Neural cell (in vitro differentiated cells): ENCODE data around the gene ACYP2.

Experiments used
- POLR2AphosphoS5 ChIP-seq: IDR thresholded peaks from 2 replicates; pipeline ENCODE4 v1.6.1; 2012
- RAD21 ChIP-seq: fragments of 450-650 bp; conservative IDR thresholded peaks from 2 replicates; pipeline ENCODE4 v1.6.1; 2014; ENCODE audit warnings: antibody characterized with exemption, mild to moderate bottlenecking, moderate library complexity
- TAF1 ChIP-seq: IDR thresholded peaks from 2 replicates; pipeline ENCODE4 v1.6.1; 2012; ENCODE audit warnings: low read depth
- TF ChIP-seq, protein P1 (sequence below): fragments of 450-650 bp; IDR thresholded peaks from 2 replicates; pipeline ENCODE4 v1.5.1; 2014; ENCODE audit warnings: antibody characterized with exemption, mild to moderate bottlenecking, moderate library complexity; ENCODE audit not compliant: poor library complexity, severe bottlenecking

DNA sequence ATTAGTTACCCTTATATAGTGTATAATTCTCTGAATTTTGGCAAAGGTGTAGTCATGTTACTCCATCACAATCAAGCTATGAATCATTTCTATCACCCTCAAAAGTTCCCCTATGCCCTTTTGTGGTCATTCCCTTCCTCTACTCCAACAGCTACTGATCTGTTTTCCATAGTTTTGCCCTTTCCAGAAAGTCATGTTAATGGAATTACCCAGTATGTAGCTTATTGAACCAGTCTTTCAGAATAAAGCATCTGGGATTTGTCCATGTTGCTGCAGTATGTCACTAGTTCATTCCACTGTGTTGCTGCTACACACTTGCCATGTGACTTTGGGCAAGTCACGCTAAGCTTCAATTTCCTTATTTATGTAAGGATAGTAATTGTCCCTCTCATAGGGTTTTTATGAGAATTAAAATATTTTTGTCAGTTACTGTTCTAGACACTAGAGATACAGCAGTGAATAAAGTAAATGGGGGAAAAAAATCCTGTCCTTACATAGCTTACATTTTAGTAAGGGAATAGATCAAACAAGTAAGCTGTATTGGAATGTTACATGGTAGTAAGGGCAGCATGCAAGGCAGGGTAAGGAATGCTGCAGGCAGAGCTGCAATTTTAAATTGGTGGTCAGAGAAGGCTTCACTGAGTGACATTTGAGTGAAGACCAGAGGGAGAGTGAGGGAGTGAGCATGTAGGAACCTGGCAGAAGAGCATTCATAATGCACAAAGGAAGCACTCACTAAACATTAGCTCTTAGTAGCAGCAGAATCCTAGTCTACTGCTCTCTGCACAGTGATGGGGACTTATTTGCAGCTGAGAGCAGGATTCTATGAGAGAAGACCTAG lies 220.9 kb downstream of the ACYP2 start:
- TF ChIP-seq, protein P1, sequence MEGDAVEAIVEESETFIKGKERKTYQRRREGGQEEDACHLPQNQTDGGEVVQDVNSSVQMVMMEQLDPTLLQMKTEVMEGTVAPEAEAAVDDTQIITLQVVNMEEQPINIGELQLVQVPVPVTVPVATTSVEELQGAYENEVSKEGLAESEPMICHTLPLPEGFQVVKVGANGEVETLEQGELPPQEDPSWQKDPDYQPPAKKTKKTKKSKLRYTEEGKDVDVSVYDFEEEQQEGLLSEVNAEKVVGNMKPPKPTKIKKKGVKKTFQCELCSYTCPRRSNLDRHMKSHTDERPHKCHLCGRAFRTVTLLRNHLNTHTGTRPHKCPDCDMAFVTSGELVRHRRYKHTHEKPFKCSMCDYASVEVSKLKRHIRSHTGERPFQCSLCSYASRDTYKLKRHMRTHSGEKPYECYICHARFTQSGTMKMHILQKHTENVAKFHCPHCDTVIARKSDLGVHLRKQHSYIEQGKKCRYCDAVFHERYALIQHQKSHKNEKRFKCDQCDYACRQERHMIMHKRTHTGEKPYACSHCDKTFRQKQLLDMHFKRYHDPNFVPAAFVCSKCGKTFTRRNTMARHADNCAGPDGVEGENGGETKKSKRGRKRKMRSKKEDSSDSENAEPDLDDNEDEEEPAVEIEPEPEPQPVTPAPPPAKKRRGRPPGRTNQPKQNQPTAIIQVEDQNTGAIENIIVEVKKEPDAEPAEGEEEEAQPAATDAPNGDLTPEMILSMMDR, result no peak
- TF ChIP-seq RAD21 (no peak), POLR2AphosphoS5 (no peak), TAF1 (no peak)
